Activated B cell treated with CpG ODN at 0.5 μM for 24 hours (primary cell): Measurements from ENCODE around the gene CAST. TPM values are rescaled to one million over a fixed set of nuclear protein-coding genes. Genes with fewer than 3 reads are reported as not detected.

Experiments
- ATAC-seq: fragments of 200-7000 bp; cut with Tn5 transposase; one replicate; pipeline ENCODE4 v1.10.0; 2021; ENCODE audit warnings: low read depth, mild to moderate bottlenecking, moderate library complexity
- CTCF ChIA-PET: fragments of 350-600 bp; sonication (Branson Sonifier 250); formaldehyde crosslinking; loops from one replicate; lab custom pipeline; 2021; ENCODE audit warnings: antibody characterized with exemption; lab: Charles Lee
- POLR2A ChIA-PET: fragments of 350-600 bp; sonication (Branson Sonifier 250); formaldehyde crosslinking; loops from one replicate; lab custom pipeline; 2021; ENCODE audit warnings: antibody characterized with exemption; lab: Charles Lee
- DNase-seq: peaks from one replicate; pipeline ENCODE4 v3.0.0; 2022
- H3K27ac Mint-ChIP-seq: one replicate; pipeline ENCODE4 v1.8.0; 2020; ENCODE audit warnings: mixed read lengths
- H3K27me3 Mint-ChIP-seq: one replicate; pipeline ENCODE4 v1.8.0; 2021; ENCODE audit warnings: mixed read lengths
- H3K36me3 Mint-ChIP-seq: one replicate; pipeline ENCODE4 v1.8.0; 2021; ENCODE audit warnings: low read depth, mixed read lengths
- H3K4me1 Mint-ChIP-seq: one replicate; pipeline ENCODE4 v1.8.0; 2021; ENCODE audit warnings: mixed read lengths
- H3K4me3 Mint-ChIP-seq: one replicate; pipeline ENCODE4 v1.8.0; 2020; ENCODE audit warnings: mild to moderate bottlenecking, mixed read lengths
- H3K9me3 Mint-ChIP-seq: one replicate; pipeline ENCODE4 v1.8.0; 2020; ENCODE audit warnings: mixed read lengths
- intact Hi-C: fragments of 100-400 bp; cut with micrococcal nuclease; formaldehyde crosslinking; loops from one replicate; pipeline ENCODE4 v1.15.1; 2024
- total RNA-seq: library from RNA; stranded (reverse); gene quantifications from 2 replicates; pipeline ENCODE4 v1.2.3, GENCODE V29; 2022
- TF ChIP-seq, protein P1 (sequence below): fragments of 200-600 bp; IDR thresholded peaks from one replicate; pipeline ENCODE4 v1.8.0; 2022; ENCODE audit warnings: antibody characterized with exemption, mild to moderate bottlenecking

Gene CAST
- total RNA-seq, 1 donor from 2014 or later: 211 TPM

DNA sequence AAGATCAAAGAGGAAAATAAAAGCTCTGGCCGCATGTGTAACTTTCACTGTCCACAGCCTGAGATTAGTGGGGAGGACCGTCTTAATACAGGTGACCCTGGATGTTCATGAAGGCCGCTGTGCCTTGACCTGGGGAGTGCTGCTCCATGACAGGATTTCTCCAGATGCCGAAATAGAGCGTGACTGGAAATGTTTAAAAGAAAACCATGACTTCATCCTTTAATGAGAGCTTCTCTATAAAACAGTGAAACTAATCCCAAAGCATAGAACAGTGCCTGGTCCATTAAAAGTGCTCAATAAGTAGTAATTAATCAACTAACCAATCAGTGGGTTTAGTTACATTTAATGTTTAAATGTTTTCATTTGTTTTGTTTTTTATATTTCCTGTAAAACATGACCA is 82.8 kb downstream of the CAST start:
- CTCF ChIA-PET: interaction anchor here (0.8 kb wide), 1 partner anchor 416 kb away, joined by 3 read pairs; no protein-coding TSS in a partner anchor
- intact Hi-C loops: no loop called here
- POLR2A ChIA-PET: no interaction called here
- Mint-ChIP-seq H3K9me3 (no peaks in the 10 kb centered on the region), H3K4me1 (peaks cover 5% of the 10 kb centered on the region), H3K27me3 (no peaks in the 10 kb centered on the region), H3K27ac (no peak overlapping the region), H3K36me3 (peaks cover 90% of the 10 kb centered on the region), H3K4me3 (no peak overlapping the region)
- TF ChIP-seq, protein P1, sequence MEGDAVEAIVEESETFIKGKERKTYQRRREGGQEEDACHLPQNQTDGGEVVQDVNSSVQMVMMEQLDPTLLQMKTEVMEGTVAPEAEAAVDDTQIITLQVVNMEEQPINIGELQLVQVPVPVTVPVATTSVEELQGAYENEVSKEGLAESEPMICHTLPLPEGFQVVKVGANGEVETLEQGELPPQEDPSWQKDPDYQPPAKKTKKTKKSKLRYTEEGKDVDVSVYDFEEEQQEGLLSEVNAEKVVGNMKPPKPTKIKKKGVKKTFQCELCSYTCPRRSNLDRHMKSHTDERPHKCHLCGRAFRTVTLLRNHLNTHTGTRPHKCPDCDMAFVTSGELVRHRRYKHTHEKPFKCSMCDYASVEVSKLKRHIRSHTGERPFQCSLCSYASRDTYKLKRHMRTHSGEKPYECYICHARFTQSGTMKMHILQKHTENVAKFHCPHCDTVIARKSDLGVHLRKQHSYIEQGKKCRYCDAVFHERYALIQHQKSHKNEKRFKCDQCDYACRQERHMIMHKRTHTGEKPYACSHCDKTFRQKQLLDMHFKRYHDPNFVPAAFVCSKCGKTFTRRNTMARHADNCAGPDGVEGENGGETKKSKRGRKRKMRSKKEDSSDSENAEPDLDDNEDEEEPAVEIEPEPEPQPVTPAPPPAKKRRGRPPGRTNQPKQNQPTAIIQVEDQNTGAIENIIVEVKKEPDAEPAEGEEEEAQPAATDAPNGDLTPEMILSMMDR: no peak
- no peak for ATAC-seq
- no peak for DNase-seq

DNA sequence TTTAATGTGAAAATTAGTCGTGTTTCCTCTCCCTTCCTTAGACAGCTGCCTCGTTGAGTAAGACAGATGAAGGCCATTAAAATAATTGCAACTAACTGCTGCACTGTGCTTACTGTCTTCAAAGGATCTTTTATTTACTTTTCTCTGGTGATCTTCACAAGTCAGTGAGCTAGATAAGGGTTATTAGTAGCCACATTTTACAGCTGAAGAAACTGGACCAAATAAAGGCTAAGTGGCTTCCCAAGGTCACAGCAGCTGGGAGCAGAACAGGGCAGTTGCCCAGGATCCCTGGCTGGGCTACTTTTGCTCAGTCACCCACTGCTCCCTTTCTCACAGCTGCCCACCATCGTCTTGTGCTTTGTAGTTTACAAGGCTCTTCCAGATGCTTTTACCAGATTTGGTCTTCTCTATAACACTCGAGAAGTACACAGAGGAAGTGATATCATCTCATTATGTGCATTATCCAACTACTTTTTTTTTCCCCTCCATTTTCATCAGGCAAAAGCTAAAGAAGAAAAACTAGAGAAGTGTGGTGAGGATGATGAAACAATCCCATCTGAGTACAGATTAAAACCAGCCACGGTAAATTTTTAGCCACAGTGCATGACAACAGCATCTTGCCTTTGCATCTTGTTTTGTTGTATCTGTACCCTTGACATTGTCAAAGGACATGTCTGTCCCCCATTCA is 83.8 kb downstream of the CAST start:
- TF ChIP-seq, protein P1: no peak
- Mint-ChIP-seq H3K27ac (no peak overlapping the region), H3K9me3 (no peaks in the 10 kb centered on the region), H3K4me1 (peaks cover 5% of the 10 kb centered on the region), H3K4me3 (no peak overlapping the region), H3K36me3 (peaks cover 89% of the 10 kb centered on the region), H3K27me3 (no peaks in the 10 kb centered on the region)
- ChIA-PET CTCF (interaction anchor here (0.8 kb wide), 1 partner anchor 415 kb away, joined by 3 read pairs; no protein-coding TSS in a partner anchor), POLR2A (no interaction called here)
- ATAC-seq: no peak
- no peak for DNase-seq
- intact Hi-C loops: no loop called here

DNA sequence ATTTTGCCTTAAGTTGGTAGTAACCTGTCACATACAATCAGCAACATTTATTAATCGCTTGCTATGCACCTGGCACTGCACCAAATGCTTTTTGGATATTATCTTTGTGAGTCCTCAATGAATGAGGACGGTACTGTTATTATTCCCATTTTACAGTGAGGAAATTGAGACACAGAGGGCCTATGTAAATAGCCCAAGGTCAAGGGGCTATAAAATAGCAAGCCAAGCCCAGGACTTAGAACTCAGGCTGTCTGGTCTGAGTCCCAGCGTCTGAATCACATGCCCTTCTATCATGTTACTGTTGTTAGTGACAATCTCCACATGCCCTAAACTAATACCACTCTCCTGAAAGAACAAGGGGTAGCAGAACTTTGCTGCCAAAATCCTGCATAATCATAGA is 85.5 kb downstream of the CAST start:
- Mint-ChIP-seq H3K4me1 (no peaks in the 10 kb centered on the region), H3K27ac (no peak overlapping the region), H3K4me3 (no peak overlapping the region), H3K36me3 (peaks cover 85% of the 10 kb centered on the region), H3K27me3 (no peaks in the 10 kb centered on the region), H3K9me3 (no peaks in the 10 kb centered on the region)
- POLR2A ChIA-PET: no interaction called here
- no peak for ATAC-seq
- TF ChIP-seq, protein P1: no peak
- no peak for DNase-seq
- intact Hi-C loops: no loop called here
- CTCF ChIA-PET: interaction anchor here (1.2 kb wide), 1 partner anchor 414 kb away, joined by 6 read pairs; no protein-coding TSS in a partner anchor

DNA sequence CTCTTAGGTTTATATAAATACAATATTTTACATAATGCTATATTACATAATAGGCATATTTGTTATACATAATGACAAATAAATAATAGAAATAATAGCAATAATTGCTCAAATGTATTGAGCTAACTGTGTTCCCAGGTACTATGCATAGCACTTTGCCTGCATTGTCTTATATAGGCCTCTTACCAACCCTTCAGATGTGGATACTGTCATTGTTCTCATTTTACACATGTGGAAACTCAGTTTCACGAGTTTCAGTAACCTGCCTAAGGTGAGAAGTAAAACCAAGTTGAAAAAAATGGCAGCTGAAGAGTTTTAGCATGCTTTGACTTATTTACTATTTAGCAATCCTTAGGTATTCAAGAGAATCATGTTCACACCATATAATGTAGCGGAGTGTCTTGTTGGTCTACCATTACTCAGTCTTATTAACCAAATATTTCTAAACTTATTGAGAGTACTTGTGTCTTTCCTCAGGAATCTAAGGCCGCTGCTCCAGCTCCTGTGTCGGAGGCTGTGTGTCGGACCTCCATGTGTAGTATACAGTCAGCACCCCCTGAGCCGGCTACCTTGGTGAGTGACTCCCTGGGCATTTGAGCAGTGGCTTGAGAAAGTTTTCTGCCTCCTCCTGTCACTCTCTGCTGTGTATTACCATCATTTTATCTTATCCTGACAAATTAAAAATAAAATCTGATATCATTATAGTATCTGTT is 88.1 kb downstream of the CAST start:
- TF ChIP-seq, protein P1: no peak
- CTCF ChIA-PET: interaction anchor here (0.9 to 4.9 kb wide), 3 partner anchors 91 to 416 kb away, joined by 3 to 105 read pairs (median 3); no protein-coding TSS in a partner anchor
- ATAC-seq: no peak
- no peaks in the 10 kb centered on the region for H3K9me3 Mint-ChIP-seq
- no peak overlapping the region for H3K4me3 Mint-ChIP-seq
- no peak for DNase-seq
- no peak overlapping the region for H3K27ac Mint-ChIP-seq
- H3K36me3 Mint-ChIP-seq: peaks cover 87% of the 10 kb centered on the region
- intact Hi-C loops: no loop called here
- H3K4me1 Mint-ChIP-seq: no peaks in the 10 kb centered on the region
- H3K27me3 Mint-ChIP-seq: no peaks in the 10 kb centered on the region
- POLR2A ChIA-PET: no interaction called here
